Thoracic aorta (tissue), 2 donors: Measurements from ENCODE around the gene DLK2. TPM values are rescaled to one million over a fixed set of nuclear protein-coding genes. Genes with fewer than 3 reads are reported as not detected.
"Not testable (repeated sequence)": the region's sequence is repeated elsewhere in the genome, so short reads cannot be mapped to it uniquely, and the experiment has no call there.

Experiments used
- ATAC-seq: fragments of 150-250 bp; one replicate; pipeline ENCODE4 v1.8.0; 2017; ENCODE audit warnings: low read depth; ENCODE audit not compliant: insufficient number of reproducible peaks, low FRiP score
- DNase-seq: peaks from one replicate; pipeline ENCODE4 v3.0.0-alpha.2; 2020; ENCODE audit warnings: low spot score
- H3K27ac ChIP-seq, 2 donors: fragments of 200-600 bp; sonication (generic); 1 replicate in 1 of 2; 2 replicates in 1 of 2; pipeline ENCODE4 v1.5.1; 2016; ENCODE audit warnings: mild to moderate bottlenecking in 2 of 2, moderate library complexity in 2 of 2
- H3K27me3 ChIP-seq: fragments of 200-600 bp; sonication (generic); replicated peaks from 2 replicates; pipeline ENCODE4 v1.6.0; 2016; ENCODE audit warnings: mild to moderate bottlenecking; ENCODE audit not compliant: insufficient read depth
- H3K36me3 ChIP-seq: fragments of 200-600 bp; sonication (generic); one replicate; pipeline ENCODE4 v1.5.1; 2016
- H3K4me1 ChIP-seq, 2 donors: fragments of 200-600 bp; sonication (generic); 1 replicate in 1 of 2; 2 replicates in 1 of 2; pipeline versions ENCODE4 v1.5.1 to v1.6.0; 2016; ENCODE audit warnings: low read depth in 2 of 2, mild to moderate bottlenecking in 1 of 2; ENCODE audit not compliant: control insufficient read depth in 1 of 2
- H3K4me3 ChIP-seq: fragments of 200-600 bp; sonication (generic); 2 replicates; pipeline ENCODE4 v1.5.1; 2016; ENCODE audit warnings: mild to moderate bottlenecking
- H3K9me3 ChIP-seq: fragments of 200-600 bp; sonication (generic); 2 replicates; pipeline ENCODE4 v1.5.1; 2016
- CTCF ChIP-seq: fragments of 200-600 bp; sonication (generic); IDR thresholded peaks from one replicate; pipeline ENCODE4 v1.5.1; 2019; ENCODE audit warnings: antibody characterized with exemption
- total RNA-seq, 2 donors: library from RNA; depleted of rRNA; stranded (reverse); fragments of >200 nt; gene quantifications; one replicate each; pipeline versions ENCODE4 v1.1.0 to v1.2.3, GENCODE V29; 2016

Gene DLK2
- total RNA-seq, 2 donors from 2014 or later, result not detected

DNA sequence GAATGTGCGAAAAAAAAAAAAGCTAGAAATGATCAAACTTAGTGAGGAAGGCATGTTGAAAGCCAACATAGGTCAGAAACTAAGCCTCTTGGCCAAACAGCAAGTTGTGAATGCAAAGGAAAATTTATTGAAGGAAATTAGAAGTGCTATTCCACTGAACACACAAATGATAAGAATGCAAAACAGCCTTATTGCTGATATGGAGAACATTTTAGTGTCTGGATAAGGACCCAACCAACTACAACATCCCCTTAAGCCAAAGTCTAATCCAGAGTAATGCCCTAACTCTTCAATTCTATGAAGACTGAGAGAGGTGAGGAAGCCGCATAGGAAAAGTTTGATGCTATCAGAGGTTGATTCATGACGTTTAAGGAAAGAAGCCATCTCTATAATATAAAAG lies 33.5 kb downstream of the DLK2 start:
- DNase-seq, result no peak
- TF ChIP-seq CTCF, result no peak
- ATAC-seq, result no peak
- no peaks in the 10 kb centered on the region for H3K36me3 ChIP-seq
- no peaks in the 10 kb centered on the region for H3K27me3 ChIP-seq
- H3K4me1 ChIP-seq, result no peaks in the 10 kb centered on the region
- H3K9me3 ChIP-seq, result no peaks in the 10 kb centered on the region
- no peak overlapping the region for H3K27ac ChIP-seq
- H3K4me3 ChIP-seq, result no peak overlapping the region

DNA sequence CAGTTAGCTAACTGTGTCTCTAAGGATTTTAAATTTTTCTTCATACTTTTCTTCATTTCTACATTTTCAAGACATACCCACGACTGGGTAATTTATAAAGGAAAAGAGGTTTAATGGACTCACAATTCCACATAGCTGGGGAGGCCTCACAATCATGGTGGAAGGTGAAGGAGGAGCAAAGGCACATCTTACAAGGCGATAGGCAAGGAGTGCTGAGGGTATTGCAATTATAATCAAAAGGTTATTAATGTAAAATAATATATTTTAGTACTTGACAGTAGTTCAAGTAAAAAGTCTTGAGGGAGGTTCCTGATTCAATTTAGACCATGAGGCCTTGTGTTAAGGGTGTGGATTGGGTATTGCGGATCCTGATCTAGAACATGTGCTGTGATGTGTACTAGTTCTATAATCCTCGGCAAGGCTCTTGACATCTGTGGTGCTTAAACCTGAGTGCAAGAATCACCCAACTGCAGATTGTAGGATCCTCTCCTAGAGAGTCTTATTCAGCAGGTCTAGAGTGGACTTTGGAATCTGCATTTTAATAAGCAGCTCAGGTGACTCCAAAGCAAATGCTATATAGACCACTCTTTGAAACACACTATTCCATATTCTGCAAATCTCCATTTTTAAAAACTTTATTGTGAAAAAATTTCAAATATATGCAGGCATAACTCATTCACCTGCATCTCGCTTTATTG lies 35.2 kb downstream of the DLK2 start:
- no peaks in the 10 kb centered on the region for H3K9me3 ChIP-seq
- H3K27me3 ChIP-seq, result no peaks in the 10 kb centered on the region
- ATAC-seq (no peak), DNase-seq (no peak)
- no peak for TF ChIP-seq CTCF
- no peaks in the 10 kb centered on the region for H3K36me3 ChIP-seq
- H3K4me1 ChIP-seq, result no peaks in the 10 kb centered on the region
- no peak overlapping the region for H3K4me3 ChIP-seq
- H3K27ac ChIP-seq, result no peak overlapping the region

DNA sequence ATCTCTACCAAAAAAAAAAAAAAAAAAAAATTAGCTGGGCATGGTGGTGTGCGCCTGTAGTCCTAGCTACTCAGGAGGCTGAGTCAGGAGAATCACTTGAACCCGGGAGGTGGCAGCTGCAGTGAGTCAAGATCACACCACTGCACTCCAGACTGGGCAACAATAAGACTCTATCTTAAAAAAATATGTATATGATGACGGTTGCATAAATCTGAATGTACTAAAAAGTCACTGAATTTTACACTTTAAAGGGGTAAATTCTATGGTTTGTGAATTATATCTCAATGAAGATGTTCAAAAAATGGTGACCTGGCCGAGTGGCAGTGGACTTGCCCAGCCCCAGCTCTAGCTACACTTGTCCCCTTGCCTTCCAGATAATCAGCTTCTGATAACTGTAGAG lies 38.4 kb downstream of the DLK2 start:
- ATAC-seq (no peak), DNase-seq (no peak)
- no peak for TF ChIP-seq CTCF
- no peak overlapping the region for H3K4me3 ChIP-seq
- no peaks in the 10 kb centered on the region for H3K9me3 ChIP-seq
- H3K4me1 ChIP-seq, result no peaks in the 10 kb centered on the region
- H3K27ac ChIP-seq, result no peak overlapping the region
- H3K36me3 ChIP-seq, result no peaks in the 10 kb centered on the region
- no peaks in the 10 kb centered on the region for H3K27me3 ChIP-seq

DNA sequence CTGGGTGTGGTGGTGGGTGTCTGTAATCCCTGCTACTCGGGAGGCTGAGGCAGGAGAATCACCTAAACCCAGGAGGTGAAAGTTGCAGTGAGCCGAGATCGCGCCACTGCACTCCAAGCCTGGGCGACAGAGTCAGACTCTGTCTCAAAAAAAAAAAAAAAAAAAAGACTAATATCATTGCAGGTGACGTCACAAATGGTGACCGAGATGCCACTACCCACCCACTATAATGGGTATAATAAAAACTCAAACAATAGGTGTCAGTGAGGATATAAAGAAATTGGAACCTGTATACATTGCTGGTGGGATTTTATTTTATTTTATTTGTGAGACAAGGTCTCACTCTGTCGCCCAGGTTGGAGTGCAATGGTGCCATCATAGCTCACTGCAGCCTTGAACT lies 40.1 kb downstream of the DLK2 start:
- H3K36me3 ChIP-seq, H3K4me1 ChIP-seq, H3K9me3 ChIP-seq, DNase-seq, ATAC-seq, H3K4me3 ChIP-seq, H3K27ac ChIP-seq, H3K27me3 ChIP-seq: not testable (repeated sequence)

DNA sequence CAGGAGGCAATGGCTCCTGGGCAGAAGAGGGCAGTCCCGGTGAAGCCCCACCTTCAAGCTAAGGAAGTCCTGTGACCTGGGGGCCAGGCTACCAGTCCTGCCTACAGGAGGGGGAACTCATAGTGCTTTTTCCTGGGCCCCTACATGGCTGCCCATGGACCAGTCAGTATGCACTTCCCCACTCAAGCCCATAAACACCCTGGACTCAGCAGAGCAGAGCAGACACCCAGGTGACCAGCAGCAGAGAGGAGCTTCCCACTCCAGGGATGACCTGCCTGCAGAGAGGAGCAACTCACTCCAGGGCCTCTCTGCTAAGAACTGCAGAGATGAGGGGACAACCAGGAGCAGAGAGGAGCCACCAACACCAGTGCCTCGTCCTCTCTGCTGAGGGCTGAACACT lies 42.3 kb downstream of the DLK2 start:
- Histone ChIP-seq H3K4me1 (no peaks in the 10 kb centered on the region), H3K4me3 (no peak overlapping the region), H3K27me3 (no peaks in the 10 kb centered on the region), H3K27ac (no peak overlapping the region), H3K9me3 (no peaks in the 10 kb centered on the region), H3K36me3 (no peaks in the 10 kb centered on the region)
- no peak for TF ChIP-seq CTCF
- ATAC-seq (no peak), DNase-seq (no peak)

DNA sequence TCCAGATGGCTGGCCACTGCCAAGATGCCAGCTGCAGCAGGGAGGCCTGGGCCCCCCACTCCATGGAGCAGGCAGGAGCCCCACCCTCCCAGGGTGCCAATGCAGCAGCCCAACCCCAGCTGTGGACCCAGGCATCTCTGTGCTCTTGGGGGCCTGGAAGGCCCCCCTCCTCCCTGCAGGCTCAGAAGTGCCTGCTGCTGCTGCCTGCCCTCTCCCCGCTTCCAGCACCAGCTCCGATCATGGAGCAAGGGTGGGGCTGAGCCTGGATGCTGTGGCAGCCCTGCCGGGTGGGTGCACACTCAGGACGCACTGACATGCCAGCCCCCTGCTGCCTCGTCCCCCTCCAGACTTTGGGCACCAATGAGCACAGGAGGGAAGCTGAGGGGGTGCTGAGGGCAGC lies 42.8 kb downstream of the DLK2 start:
- no peak overlapping the region for H3K27ac ChIP-seq
- no peak for TF ChIP-seq CTCF
- H3K4me3 ChIP-seq, result no peak overlapping the region
- no peaks in the 10 kb centered on the region for H3K9me3 ChIP-seq
- no peaks in the 10 kb centered on the region for H3K4me1 ChIP-seq
- H3K27me3 ChIP-seq, result no peaks in the 10 kb centered on the region
- no peaks in the 10 kb centered on the region for H3K36me3 ChIP-seq
- ATAC-seq, result no peak
- no peak for DNase-seq

DNA sequence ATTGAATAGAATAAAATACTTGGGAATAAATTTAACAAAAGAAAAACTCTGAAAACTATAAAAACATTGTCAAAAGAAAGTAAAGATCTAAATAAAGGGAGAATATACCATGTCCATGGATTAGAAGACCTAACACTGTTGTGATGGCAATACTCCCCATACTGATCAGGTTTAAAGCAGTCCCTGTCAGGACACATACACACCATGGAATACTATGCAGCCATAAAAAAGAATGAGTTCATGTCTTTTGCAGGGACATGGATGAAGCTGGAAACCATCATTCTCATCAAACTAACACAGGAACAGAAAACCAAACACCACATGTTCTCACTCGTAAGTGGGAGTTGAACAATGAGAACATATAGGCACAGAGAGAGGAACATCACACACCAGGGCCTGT lies 44.6 kb downstream of the DLK2 start:
- DNase-seq, H3K36me3 ChIP-seq, H3K4me1 ChIP-seq, H3K9me3 ChIP-seq, H3K27me3 ChIP-seq, ATAC-seq, H3K27ac ChIP-seq, H3K4me3 ChIP-seq: not testable (repeated sequence)
